Measurements from ENCODE around the gene SSB.
"Not testable (repeated sequence)": the region's sequence is repeated elsewhere in the genome, so short reads cannot be mapped to it uniquely, and the experiment has no call there.

The SSB gene

DNA sequence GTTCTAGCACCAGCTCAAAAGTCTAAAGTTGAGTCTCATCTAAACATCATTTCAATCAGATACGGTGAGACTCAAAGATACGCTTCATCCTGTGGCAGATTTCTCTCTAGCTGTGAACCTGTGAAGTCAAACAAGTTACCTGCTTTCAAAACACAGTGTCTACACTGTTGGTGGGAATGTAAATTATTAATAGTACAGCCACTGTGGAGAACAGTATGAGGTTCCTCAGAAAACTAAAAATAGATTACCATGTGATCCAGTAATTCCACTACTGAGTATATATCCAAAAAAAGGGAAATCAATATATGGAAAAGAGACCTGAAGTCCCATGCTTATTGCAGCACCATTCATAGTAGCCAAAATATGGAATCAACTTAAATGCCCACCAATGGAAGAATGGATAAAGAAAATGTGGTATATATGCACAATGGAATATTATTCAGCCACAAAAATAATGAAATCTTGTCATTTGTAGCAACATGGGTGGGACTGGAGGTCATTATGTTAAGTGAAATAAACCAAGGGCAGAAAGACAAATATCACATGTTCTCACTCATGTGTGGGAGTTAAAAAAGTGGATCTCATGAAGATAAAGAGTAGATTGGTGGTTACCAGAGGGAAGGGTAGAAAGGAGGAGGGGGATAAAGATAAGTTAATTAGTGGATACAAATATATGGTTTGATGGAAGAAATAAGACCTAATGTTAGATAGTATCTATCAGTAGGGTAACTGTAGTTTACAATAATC lies 40.2 kb downstream of the SSB start:
- H3K4me3 ChIP-seq (ENCODE audit: insufficient read depth, low read length, poor library complexity, severe bottlenecking) = no peak overlapping the region
- H3K9me3 ChIP-seq (ENCODE audit: insufficient read depth, low read length) = no peaks in the 10 kb centered on the region
- no peak overlapping the region for H3K27ac ChIP-seq (ENCODE audit: low read depth, low read length)
- peaks cover 45% of the 10 kb centered on the region; the same call in 1 of the 2 replicates for H3K79me2 ChIP-seq (ENCODE audit: insufficient read depth, low read length)
- H3K4me2 ChIP-seq (ENCODE audit: low read depth, low read length, poor library complexity, severe bottlenecking) = no peak overlapping the region
- TF ChIP-seq, protein P1, sequence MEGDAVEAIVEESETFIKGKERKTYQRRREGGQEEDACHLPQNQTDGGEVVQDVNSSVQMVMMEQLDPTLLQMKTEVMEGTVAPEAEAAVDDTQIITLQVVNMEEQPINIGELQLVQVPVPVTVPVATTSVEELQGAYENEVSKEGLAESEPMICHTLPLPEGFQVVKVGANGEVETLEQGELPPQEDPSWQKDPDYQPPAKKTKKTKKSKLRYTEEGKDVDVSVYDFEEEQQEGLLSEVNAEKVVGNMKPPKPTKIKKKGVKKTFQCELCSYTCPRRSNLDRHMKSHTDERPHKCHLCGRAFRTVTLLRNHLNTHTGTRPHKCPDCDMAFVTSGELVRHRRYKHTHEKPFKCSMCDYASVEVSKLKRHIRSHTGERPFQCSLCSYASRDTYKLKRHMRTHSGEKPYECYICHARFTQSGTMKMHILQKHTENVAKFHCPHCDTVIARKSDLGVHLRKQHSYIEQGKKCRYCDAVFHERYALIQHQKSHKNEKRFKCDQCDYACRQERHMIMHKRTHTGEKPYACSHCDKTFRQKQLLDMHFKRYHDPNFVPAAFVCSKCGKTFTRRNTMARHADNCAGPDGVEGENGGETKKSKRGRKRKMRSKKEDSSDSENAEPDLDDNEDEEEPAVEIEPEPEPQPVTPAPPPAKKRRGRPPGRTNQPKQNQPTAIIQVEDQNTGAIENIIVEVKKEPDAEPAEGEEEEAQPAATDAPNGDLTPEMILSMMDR (IDR thresholded peaks at IDR 0.05; ENCODE audit: insufficient read depth, low read length, poor library complexity, severe bottlenecking) = no peak
- no peaks in the 10 kb centered on the region for H3F3A ChIP-seq (ENCODE audit: insufficient read depth)
- H2AFZ ChIP-seq (ENCODE audit: low read depth, low read length, severe bottlenecking) = no peak overlapping the region
- no peak overlapping the region for H3K9ac ChIP-seq (ENCODE audit: low read length)
- no peaks in the 10 kb centered on the region for H3K9me2 ChIP-seq (replicated peaks; ENCODE audit: insufficient read depth, low read length)
- H3K36me3 ChIP-seq (ENCODE audit: low read length) = no peaks in the 10 kb centered on the region
- H3K27me3 ChIP-seq (ENCODE audit: low read length) = no peaks in the 10 kb centered on the region
- no peaks in the 10 kb centered on the region for H4K20me1 ChIP-seq (ENCODE audit: low read depth, low read length)

DNA sequence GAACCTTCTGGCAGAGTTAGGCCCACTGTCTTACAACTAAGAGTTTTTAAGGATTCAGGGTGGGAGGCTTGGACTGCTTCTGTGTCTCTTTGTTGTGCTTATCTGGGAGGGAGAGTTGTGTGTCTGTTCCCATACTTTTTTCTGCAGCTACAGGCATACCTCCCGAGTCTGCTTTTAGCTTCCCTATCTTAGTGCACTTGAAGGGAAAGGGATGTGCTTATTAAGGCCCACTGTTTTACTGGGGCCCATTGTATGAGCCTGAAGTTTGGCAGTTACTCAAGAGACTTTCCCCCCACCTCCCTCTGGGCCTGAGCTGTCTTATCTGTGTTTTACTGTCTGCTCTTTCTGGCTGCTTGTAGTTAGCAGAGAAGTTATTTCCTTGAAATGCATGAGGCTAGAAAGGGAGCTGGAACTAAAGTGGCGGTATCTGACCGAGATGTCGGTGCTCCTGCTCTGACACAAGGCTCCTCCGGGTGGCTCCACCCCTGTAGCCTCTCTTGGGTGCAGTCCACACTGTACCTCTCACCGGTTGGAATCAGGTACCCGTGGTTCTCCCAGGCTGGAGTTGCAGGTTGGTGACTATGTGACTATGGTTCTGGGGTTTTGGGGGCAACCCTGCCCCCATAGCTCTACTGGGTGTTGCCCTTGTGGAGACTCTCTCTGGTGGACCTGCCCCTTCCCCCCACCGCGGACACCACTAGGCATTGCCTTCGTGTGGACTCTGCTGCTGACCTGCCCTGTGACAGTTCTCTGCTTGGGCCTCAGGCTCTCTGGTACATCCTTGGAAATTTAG lies 41.5 kb downstream of the SSB start:
- no peaks in the 10 kb centered on the region for H3K9me2 ChIP-seq (replicated peaks; ENCODE audit: insufficient read depth, low read length)
- H3K27ac ChIP-seq (ENCODE audit: low read depth, low read length) = no peak overlapping the region
- H3K27me3 ChIP-seq (ENCODE audit: low read length) = no peaks in the 10 kb centered on the region
- H3K4me3 ChIP-seq (ENCODE audit: insufficient read depth, low read length, poor library complexity, severe bottlenecking) = no peak overlapping the region
- no peak overlapping the region for H2AFZ ChIP-seq (ENCODE audit: low read depth, low read length, severe bottlenecking)
- no peaks in the 10 kb centered on the region for H3K9me3 ChIP-seq (ENCODE audit: insufficient read depth, low read length)
- TF ChIP-seq, protein P1 (IDR thresholded peaks at IDR 0.05; ENCODE audit: insufficient read depth, low read length, poor library complexity, severe bottlenecking) = no peak
- TF ChIP-seq EZH2phosphoT487 (conservative IDR thresholded peaks at IDR 0.05; ENCODE audit: low read length) = no peak
- H3F3A ChIP-seq (ENCODE audit: insufficient read depth) = no peaks in the 10 kb centered on the region
- no peak overlapping the region for H3K9ac ChIP-seq (ENCODE audit: low read length)
- H3K36me3 ChIP-seq (ENCODE audit: low read length) = no peaks in the 10 kb centered on the region
- no peak overlapping the region for H3K4me2 ChIP-seq (ENCODE audit: low read depth, low read length, poor library complexity, severe bottlenecking)
- H3K79me2 ChIP-seq (ENCODE audit: insufficient read depth, low read length) = peaks cover 37% of the 10 kb centered on the region; the same call in 1 of the 2 replicates
- H4K20me1 ChIP-seq (ENCODE audit: low read depth, low read length) = no peaks in the 10 kb centered on the region

DNA sequence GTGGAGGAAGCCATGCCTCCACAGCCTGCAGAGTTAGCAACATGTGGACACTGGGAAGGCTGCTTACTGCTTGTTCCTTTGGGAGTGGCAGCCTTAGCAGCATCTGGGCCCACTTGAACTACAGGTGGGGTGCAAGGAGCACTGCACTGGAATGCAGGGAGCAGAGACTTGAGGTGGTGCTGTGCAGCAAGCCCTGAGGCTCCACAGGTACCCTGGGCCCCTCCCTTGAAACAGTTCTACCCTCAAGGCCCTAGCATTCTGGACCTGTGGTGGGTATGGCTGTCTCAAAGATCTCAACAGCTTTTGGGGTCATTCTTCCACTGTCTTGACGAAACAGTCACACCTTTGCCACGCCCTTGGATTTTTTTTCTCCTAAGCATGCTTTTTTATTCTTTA lies 42.1 kb downstream of the SSB start:
- Histone ChIP-seq H3F3A (ENCODE audit: insufficient read depth) (no peaks in the 10 kb centered on the region), H3K9ac (ENCODE audit: low read length) (no peak overlapping the region), H3K36me3 (ENCODE audit: low read length) (no peaks in the 10 kb centered on the region), H3K4me3 (ENCODE audit: insufficient read depth, low read length, poor library complexity, severe bottlenecking) (no peak overlapping the region), H4K20me1 (ENCODE audit: low read depth, low read length) (no peaks in the 10 kb centered on the region), H3K9me3 (ENCODE audit: insufficient read depth, low read length) (no peaks in the 10 kb centered on the region), H3K27ac (ENCODE audit: low read depth, low read length) (no peak overlapping the region), H3K4me2 (ENCODE audit: low read depth, low read length, poor library complexity, severe bottlenecking) (no peak overlapping the region), H3K9me2 (replicated peaks; ENCODE audit: insufficient read depth, low read length) (no peaks in the 10 kb centered on the region), H3K27me3 (ENCODE audit: low read length) (no peaks in the 10 kb centered on the region), H2AFZ (ENCODE audit: low read depth, low read length, severe bottlenecking) (no peak overlapping the region), H3K79me2 (ENCODE audit: insufficient read depth, low read length) (peaks cover 35% of the 10 kb centered on the region; the same call in 1 of the 2 replicates)
- no peak for TF ChIP-seq EZH2phosphoT487 (conservative IDR thresholded peaks at IDR 0.05; ENCODE audit: low read length)
- TF ChIP-seq, protein P1 (IDR thresholded peaks at IDR 0.05; ENCODE audit: insufficient read depth, low read length, poor library complexity, severe bottlenecking) = no peak

DNA sequence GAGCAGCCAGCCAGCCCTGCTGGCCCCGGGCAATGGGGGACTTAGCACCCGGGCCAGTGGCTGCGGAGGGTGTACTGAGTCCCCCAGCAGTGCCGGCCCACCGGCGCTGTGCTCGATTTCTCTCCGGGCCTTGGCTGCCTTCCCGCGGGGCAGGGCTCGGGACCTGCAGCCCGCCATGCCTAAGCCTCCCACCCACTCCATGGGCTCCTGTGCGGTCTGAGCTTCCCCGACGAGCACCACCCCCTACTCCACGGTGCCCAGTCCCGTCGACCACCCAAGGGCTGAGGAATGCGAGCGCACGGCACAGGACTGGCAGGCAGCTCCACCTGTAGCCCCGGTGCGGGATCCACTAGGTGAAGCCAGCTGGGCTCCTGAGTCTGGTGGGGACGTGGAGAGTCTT lies 43.0 kb downstream of the SSB start:
- peaks cover 36% of the 10 kb centered on the region; the same call in 1 of the 2 replicates for H3K79me2 ChIP-seq (ENCODE audit: insufficient read depth, low read length)
- H3F3A ChIP-seq (ENCODE audit: insufficient read depth); H3K4me2 ChIP-seq (ENCODE audit: low read depth, low read length, poor library complexity, severe bottlenecking); H3K9me2 ChIP-seq (replicated peaks; ENCODE audit: insufficient read depth, low read length); H3K9me3 ChIP-seq (ENCODE audit: insufficient read depth, low read length); H3K4me3 ChIP-seq (ENCODE audit: insufficient read depth, low read length, poor library complexity, severe bottlenecking); H3K36me3 ChIP-seq (ENCODE audit: low read length); H3K27me3 ChIP-seq (ENCODE audit: low read length); H3K9ac ChIP-seq (ENCODE audit: low read length); H2AFZ ChIP-seq (ENCODE audit: low read depth, low read length, severe bottlenecking); H3K27ac ChIP-seq (ENCODE audit: low read depth, low read length); H4K20me1 ChIP-seq (ENCODE audit: low read depth, low read length): not testable (repeated sequence)
